ENCODE results near the gene SLC25A4. TPM values are rescaled to one million over a fixed set of nuclear protein-coding genes. Genes with fewer than 3 reads are reported as not detected.
A peak's percentile ranks its signal among the peaks of the same experiment; 100 is the strongest.

Gene SLC25A4
- total RNA-seq, 2 experiments from 2014 or later, result 29.6 to 38.2 TPM

DNA sequence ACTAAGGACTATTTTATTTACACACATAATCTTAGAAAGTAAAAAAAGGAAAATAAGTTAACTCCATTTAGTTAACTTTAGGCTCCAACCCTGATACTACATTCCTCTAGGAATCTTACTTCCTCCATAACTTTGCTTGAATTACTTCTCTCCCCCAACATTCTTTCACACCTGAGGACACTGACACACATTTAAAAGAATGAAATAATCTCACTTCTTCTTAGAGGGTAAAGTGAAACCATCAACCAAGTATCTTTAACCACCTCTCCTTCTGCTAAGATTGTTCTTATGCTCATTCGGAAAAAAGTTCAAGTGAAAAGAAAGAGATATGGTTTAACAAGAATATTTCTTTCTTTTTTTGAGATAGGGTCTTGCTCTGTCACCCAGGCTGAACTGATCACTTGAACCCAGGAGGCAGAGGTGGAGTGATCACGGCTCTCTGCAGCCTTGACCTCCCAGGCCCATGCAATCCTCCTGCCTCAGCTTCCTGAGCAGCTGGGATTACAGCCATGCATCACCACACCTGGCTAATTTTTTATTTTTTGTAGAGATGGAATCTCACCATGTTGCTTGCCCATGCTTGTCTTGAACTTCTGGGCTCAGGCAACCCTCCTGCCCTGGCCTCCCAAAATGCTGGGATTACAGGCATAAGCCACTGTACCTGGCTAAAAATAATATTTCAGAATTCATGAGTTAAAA is 28.5 kb downstream of the SLC25A4 start:
- DNase-seq (ENCODE audit: low spot score), result peak; percentile 52
- CTCF ChIA-PET (ENCODE audit: unreplicated experiment), result no interaction called here
- Histone ChIP-seq H3K9me2 (ENCODE audit: insufficient read depth, low read length) (no peaks in the 10 kb centered on the region), H3K4me2 (ENCODE audit: low read length) (peak overlapping the region; percentile 58), H3K4me1 (ENCODE audit: insufficient read depth, low read length, poor library complexity, severe bottlenecking) (peaks cover 26% of the 10 kb centered on the region), H3K9me3 (ENCODE audit: low read length) (no peaks in the 10 kb centered on the region), H3K27ac (ENCODE audit: low read depth, low read length, poor library complexity, severe bottlenecking) (peak overlapping the region; percentile 79), H4K20me1 (ENCODE audit: insufficient read depth, low read length) (no peaks in the 10 kb centered on the region), H3K4me3 (ENCODE audit: low read depth, low read length, poor library complexity, severe bottlenecking) (peak overlapping the region; percentile 16), H3K36me3 (ENCODE audit: insufficient read depth, low read length) (peaks cover 65% of the 10 kb centered on the region), H3K79me2 (ENCODE audit: insufficient read depth, low read depth, low read length) (peaks cover 3% of the 10 kb centered on the region; the same call in 1 of the 2 replicates), H2AFZ (ENCODE audit: low read length) (no peak overlapping the region)
- no TSS peak for BruUV-seq (replicated peaks)
- TF ChIP-seq CTCF (conservative IDR thresholded peaks at IDR 0.05; ENCODE audit: low read length) (no peak), EZH2phosphoT487 (IDR thresholded peaks at IDR 0.05; ENCODE audit: borderline replicate concordance, low read depth, low read length) (no peak)
- POLR2A ChIA-PET, result interaction anchor here (0.5 to 2.0 kb wide), 8 partner anchors 10 to 522 kb away, joined by 3 to 5 read pairs (median 3); partner anchors contain the start of genes CASP3, PRIMPOL and SLC25A4
- intact Hi-C loops (cut with micrococcal nuclease; ENCODE audit: unreplicated experiment), result no loop called here

GRCh38 chr4:185179488-185179887 is 36.4 kb downstream of the SLC25A4 start:
- TF ChIP-seq EZH2phosphoT487 (IDR thresholded peaks at IDR 0.05; ENCODE audit: borderline replicate concordance, low read depth, low read length), result no peak
- TF ChIP-seq CTCF (conservative IDR thresholded peaks at IDR 0.05; ENCODE audit: low read length), result no peak
- intact Hi-C loops (cut with micrococcal nuclease; ENCODE audit: unreplicated experiment), result no loop called here
- ChIA-PET POLR2A (no interaction called here), CTCF (ENCODE audit: unreplicated experiment) (interaction anchor here (0.5 kb wide), 1 partner anchor 32 kb away, joined by 3 read pairs; no protein-coding TSS in a partner anchor)
- Histone ChIP-seq H3K4me1 (ENCODE audit: insufficient read depth, low read length, poor library complexity, severe bottlenecking) (peaks cover 7% of the 10 kb centered on the region), H4K20me1 (ENCODE audit: insufficient read depth, low read length) (no peaks in the 10 kb centered on the region), H3K4me3 (ENCODE audit: low read depth, low read length, poor library complexity, severe bottlenecking) (no peak overlapping the region), H3K4me2 (ENCODE audit: low read length) (no peak overlapping the region), H3K79me2 (ENCODE audit: insufficient read depth, low read depth, low read length) (peaks cover 14% of the 10 kb centered on the region; the same call in 1 of the 2 replicates), H3K9me2 (ENCODE audit: insufficient read depth, low read length) (no peaks in the 10 kb centered on the region), H2AFZ (ENCODE audit: low read length) (no peak overlapping the region), H3K9me3 (ENCODE audit: low read length) (no peaks in the 10 kb centered on the region), H3K36me3 (ENCODE audit: insufficient read depth, low read length) (peaks cover 33% of the 10 kb centered on the region; the same call in 1 of the 2 replicates), H3K27ac (ENCODE audit: low read depth, low read length, poor library complexity, severe bottlenecking) (no peak overlapping the region)
- no peak for DNase-seq (ENCODE audit: low spot score)
- no TSS peak for BruUV-seq (replicated peaks)

- BruUV-seq (replicated peaks), result no TSS peak
- intact Hi-C loops (cut with micrococcal nuclease; ENCODE audit: unreplicated experiment), result loop anchor here (5.0 kb wide), 1 partner anchor 40 kb away; the partner anchor contains the start of gene SLC25A4
Measured at GRCh38 chr4:185182239-185182638, 39.2 kb downstream of the SLC25A4 start.

More at GRCh38 chr4:185182239-185182638, 39.2 kb downstream of the SLC25A4 start:
- DNase-seq (ENCODE audit: low spot score), result no peak
- H4K20me1 ChIP-seq (ENCODE audit: insufficient read depth, low read length), result no peaks in the 10 kb centered on the region
- peaks cover 11% of the 10 kb centered on the region for H3K4me1 ChIP-seq (ENCODE audit: insufficient read depth, low read length, poor library complexity, severe bottlenecking)
- CTCF ChIA-PET (ENCODE audit: unreplicated experiment), result no interaction called here
- POLR2A ChIA-PET, result interaction anchor here (0.5 to 1.5 kb wide), 5 partner anchors 11 to 129 kb away, joined by 3 to 4 read pairs (median 3); no protein-coding TSS in a partner anchor
- H2AFZ ChIP-seq (ENCODE audit: low read length), result no peak overlapping the region
- H3K27ac ChIP-seq (ENCODE audit: low read depth, low read length, poor library complexity, severe bottlenecking), result no peak overlapping the region
- TF ChIP-seq EZH2phosphoT487 (IDR thresholded peaks at IDR 0.05; ENCODE audit: borderline replicate concordance, low read depth, low read length) (no peak), CTCF (conservative IDR thresholded peaks at IDR 0.05; ENCODE audit: low read length) (no peak)
- H3K4me3 ChIP-seq (ENCODE audit: low read depth, low read length, poor library complexity, severe bottlenecking), result no peak overlapping the region
- H3K9me3 ChIP-seq (ENCODE audit: low read length), result no peaks in the 10 kb centered on the region
- peaks cover 31% of the 10 kb centered on the region; the same call in 1 of the 2 replicates for H3K79me2 ChIP-seq (ENCODE audit: insufficient read depth, low read depth, low read length)
- no peaks in the 10 kb centered on the region for H3K9me2 ChIP-seq (ENCODE audit: insufficient read depth, low read length)
- H3K4me2 ChIP-seq (ENCODE audit: low read length), result no peak overlapping the region
- peaks cover 24% of the 10 kb centered on the region; the same call in 1 of the 2 replicates for H3K36me3 ChIP-seq (ENCODE audit: insufficient read depth, low read length)
